SKM-1 (cell line): ENCODE data around the gene DMBT1.

ENCODE experiments used
- DNase-seq: peaks from one replicate; lab custom pipeline; 2025; ENCODE audit not compliant: unreplicated experiment; lab: John Stamatoyannopoulos, UW

Gene DMBT1

GRCh38 chr10:122560279-122560804 is at the start of gene DMBT1:
DMBT1 (plus strand) TSS chr10:122560754; CDS start chr10:122560771, 17 bp downstream.
- DNase-seq = no peak

- DNase-seq = no peak
These were observed 47.5 kb upstream of the DMBT1 start for GRCh38 chr10:122513053-122513452.

DNA sequence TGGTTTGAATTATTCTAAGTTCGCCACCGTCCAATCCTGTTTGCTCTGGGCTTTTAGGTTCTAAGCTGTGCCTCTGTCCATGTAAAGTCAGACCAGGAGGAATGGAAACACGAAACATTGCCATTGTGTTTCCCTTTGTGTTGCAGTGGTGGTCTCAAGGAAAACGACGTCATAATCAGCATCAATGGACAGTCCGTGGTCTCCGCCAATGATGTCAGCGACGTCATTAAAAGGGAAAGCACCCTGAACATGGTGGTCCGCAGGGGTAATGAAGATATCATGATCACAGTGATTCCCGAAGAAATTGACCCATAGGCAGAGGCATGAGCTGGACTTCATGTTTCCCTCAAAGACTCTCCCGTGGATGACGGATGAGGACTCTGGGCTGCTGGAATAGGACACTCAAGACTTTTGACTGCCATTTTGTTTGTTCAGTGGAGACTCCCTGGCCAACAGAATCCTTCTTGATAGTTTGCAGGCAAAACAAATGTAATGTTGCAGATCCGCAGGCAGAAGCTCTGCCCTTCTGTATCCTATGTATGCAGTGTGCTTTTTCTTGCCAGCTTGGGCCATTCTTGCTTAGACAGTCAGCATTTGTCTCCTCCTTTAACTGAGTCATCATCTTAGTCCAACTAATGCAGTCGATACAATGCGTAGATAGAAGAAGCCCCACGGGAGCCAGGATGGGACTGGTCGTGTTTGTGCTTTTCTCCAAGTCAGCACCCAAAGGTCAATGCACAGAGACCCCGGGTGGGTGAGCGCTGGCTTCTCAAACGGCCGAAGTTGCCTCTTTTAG is 46.3 kb upstream of the DMBT1 start:
- DNase-seq = no peak

GRCh38 chr10:122515022-122515424 is 45.5 kb upstream of the DMBT1 start:
- no peak for DNase-seq

- no peak for DNase-seq
These were observed 44.8 kb upstream of the DMBT1 start for GRCh38 chr10:122515588-122516231.

GRCh38 chr10:122516734-122517133 is 43.8 kb upstream of the DMBT1 start:
- no peak for DNase-seq

DNA sequence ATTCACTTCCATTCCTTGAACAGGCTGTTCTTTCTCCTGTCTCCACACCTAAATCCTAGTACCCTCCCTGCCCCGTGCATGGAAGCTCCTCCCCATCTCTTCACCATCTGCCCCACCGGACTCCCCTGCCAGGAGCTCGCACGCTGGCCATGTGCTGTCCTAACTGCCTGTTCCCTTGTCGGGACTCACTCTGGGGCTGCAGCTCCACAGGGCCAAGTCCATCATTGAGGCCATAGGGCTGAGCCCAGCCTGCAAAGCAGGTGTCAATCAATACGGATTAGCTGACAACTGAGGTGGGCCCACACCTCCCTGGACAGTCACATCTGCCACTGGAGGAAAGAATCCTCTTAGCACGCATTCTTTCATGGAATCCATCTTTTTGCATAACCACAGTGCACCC is 41.4 kb upstream of the DMBT1 start:
- no peak for DNase-seq

GRCh38 chr10:122519873-122520272 is 40.7 kb upstream of the DMBT1 start:
- no peak for DNase-seq

- no peak for DNase-seq
These were observed 39.5 kb upstream of the DMBT1 start for GRCh38 chr10:122521011-122521410.

- no peak for DNase-seq
These were observed 35.7 kb upstream of the DMBT1 start for GRCh38 chr10:122524811-122525210.

GRCh38 chr10:122525788-122526187 is 34.8 kb upstream of the DMBT1 start:
- DNase-seq = no peak

DNA sequence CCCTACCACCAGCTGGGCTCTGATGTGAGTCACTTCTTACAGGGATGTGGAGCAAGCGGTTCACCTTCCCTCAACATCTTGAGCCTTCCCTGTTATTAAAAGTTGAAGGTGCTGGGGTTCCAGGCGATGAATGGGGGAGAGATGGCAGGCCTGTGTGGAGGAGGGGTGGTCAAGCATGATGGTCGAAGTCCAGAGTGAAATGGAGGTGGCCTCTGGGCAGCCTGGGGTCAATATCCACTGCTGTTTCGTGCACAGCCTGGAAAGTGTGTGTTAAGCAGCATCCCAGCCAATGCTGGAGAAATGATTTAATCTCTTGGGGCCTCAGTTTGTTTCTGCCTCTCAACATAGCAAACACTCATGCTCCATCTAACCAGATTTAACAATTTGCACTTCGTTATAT is 33.7 kb upstream of the DMBT1 start:
- DNase-seq = no peak

DNA sequence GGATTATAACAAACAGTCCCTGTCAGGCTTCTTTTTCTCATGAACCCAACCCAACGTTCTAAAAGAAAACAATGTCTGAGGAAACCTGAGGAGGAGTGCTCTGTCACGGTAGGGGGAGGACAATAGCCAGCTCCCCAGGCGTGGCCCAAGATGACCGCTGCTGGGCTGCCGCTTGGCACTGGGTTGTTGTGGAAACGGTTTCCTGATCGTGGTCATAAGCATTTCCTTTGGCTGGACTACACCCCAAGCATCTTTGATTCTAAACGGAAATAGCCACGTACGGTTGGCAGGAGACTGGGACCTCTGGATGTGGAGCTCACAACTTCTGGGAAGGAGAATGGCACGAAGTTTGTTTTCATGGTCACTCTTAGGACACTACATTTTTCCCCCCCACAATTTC is 30.4 kb upstream of the DMBT1 start:
- no peak for DNase-seq

DNA sequence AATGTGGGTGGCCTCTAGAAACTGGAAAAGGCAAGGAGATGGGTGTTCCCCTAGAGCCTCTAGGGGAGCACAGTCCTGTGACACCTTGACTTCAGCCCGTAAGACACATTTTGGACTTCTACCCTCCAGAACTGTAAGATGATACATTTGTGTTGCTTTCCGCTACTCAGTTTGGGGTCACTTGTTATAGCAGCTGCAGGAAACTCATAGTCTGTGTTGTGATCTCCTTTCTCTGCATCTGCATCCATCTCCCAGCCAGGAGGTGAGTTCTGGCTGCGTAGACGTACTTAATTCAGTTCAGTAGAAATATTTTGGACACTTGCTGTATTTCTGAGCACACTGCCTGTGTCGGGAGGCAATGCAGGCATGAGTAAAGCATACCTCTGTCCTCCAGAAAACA is 29.3 kb upstream of the DMBT1 start:
- DNase-seq = no peak

DNA sequence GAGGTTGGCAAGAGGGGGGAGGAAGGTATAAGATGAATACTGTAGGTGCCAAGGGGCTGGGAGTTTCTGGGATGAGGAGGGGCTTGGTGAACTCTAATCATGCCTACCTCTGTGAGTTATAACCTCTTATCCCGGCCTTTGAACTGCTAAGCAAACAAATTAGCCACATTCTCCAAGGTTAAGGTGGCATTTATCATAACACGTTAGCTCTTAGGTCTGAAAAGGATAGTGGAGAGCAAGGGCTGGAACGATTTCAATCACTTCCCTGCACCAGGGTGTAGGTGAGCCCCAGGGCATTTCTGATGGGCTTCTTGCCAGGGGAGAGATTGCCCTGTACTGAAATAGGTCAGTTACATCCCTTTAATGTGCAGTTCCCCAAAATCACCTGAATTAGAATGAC is 28.6 kb upstream of the DMBT1 start:
- DNase-seq = no peak

GRCh38 chr10:122532601-122533296 is 27.8 kb upstream of the DMBT1 start:
- no peak for DNase-seq

- DNase-seq = no peak
These were observed 23.0 kb upstream of the DMBT1 start for GRCh38 chr10:122537545-122537944.

DNA sequence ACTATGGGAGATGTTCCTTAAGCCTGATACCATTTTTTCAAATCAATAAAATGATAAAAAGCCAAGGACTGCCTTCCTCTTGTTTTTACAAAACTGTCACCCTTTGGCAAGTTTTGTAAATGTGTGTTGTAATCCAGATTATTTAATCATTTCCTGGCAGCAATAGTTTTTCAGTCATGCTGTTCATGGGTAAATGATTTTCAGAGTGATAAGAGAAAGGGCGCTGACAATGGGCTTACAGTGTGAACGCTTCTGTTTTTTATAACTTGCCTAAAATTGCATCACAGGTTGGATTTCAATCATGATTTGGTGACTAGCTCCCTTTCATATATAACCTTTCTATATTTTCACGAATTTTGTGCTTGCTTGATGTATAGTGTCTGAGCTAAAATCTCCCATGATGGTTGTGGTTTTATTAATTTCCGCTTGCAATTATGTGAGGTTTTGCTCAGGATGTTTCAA is 19.0 kb upstream of the DMBT1 start:
- DNase-seq = no peak

GRCh38 chr10:122543676-122544445 is 16.7 kb upstream of the DMBT1 start:
- no peak for DNase-seq

DNA sequence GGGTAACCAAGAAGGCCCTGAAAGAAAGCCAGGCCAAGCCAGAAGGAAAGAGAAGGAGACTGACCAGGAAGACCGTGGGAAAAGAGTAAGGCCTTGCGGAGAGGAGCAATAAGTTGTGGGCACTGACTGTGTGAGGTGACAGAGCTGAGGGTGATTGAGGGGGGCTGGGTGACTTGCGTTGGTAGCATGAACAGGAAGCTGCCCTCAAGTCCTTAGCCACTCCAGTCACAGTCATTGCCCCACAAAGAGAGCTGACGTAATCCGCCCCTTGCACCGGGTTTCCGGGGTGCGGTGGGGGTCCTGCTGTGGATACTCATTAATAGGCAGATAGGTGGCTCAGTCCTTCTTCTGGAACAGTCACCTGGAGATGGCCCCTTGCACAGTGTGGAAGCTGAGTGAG is 16.1 kb upstream of the DMBT1 start:
- no peak for DNase-seq

GRCh38 chr10:122546242-122546641 is 14.3 kb upstream of the DMBT1 start:
- DNase-seq = no peak
